Measurements from ENCODE around the gene ZNF862. TPM values are rescaled to one million over a fixed set of nuclear protein-coding genes. Genes with fewer than 3 reads are reported as not detected.

Gene ZNF862
- total RNA-seq, 2 donors from 2014 or later = 18.4 to 40.8 TPM

GRCh38 chr7:149856583-149856982, 18.4 kb downstream of the ZNF862 start:
- ATAC-seq (replicated peaks) = peak; percentile 92
- no peaks in the 10 kb centered on the region for H3K27me3 Mint-ChIP-seq
- peaks cover 29% of the 10 kb centered on the region for H3K4me1 Mint-ChIP-seq
- H3K4me3 Mint-ChIP-seq = peak overlapping the region; percentile 71
- peak overlapping the region; percentile 69 for H3K27ac Mint-ChIP-seq
- H3K9me3 Mint-ChIP-seq = no peaks in the 10 kb centered on the region
- peaks cover 21% of the 10 kb centered on the region for H3K36me3 Mint-ChIP-seq (ENCODE audit: low read depth)

GRCh38 chr7:149859369-149859768, 21.2 kb downstream of the ZNF862 start:
- no peak overlapping the region for H3K4me3 Mint-ChIP-seq
- H3K27me3 Mint-ChIP-seq = no peaks in the 10 kb centered on the region
- ATAC-seq (replicated peaks) = no peak
- H3K4me1 Mint-ChIP-seq = peaks cover 29% of the 10 kb centered on the region
- no peaks in the 10 kb centered on the region for H3K9me3 Mint-ChIP-seq
- H3K27ac Mint-ChIP-seq = no peak overlapping the region
- H3K36me3 Mint-ChIP-seq (ENCODE audit: low read depth) = peaks cover 21% of the 10 kb centered on the region

GRCh38 chr7:149859876-149860275, 21.7 kb downstream of the ZNF862 start:
- no peak overlapping the region for H3K4me3 Mint-ChIP-seq
- peaks cover 21% of the 10 kb centered on the region for H3K36me3 Mint-ChIP-seq (ENCODE audit: low read depth)
- H3K27ac Mint-ChIP-seq = no peak overlapping the region
- no peaks in the 10 kb centered on the region for H3K9me3 Mint-ChIP-seq
- H3K27me3 Mint-ChIP-seq = no peaks in the 10 kb centered on the region
- H3K4me1 Mint-ChIP-seq = peaks cover 28% of the 10 kb centered on the region
- ATAC-seq (replicated peaks) = no peak

- H3K4me1 Mint-ChIP-seq = peaks cover 23% of the 10 kb centered on the region
- H3K9me3 Mint-ChIP-seq = no peaks in the 10 kb centered on the region
- ATAC-seq (replicated peaks) = no peak
- no peak overlapping the region for H3K4me3 Mint-ChIP-seq
- no peaks in the 10 kb centered on the region for H3K27me3 Mint-ChIP-seq
- H3K27ac Mint-ChIP-seq = no peak overlapping the region
- H3K36me3 Mint-ChIP-seq (ENCODE audit: low read depth) = peaks cover 21% of the 10 kb centered on the region
Observed at GRCh38 chr7:149860821-149861727, 22.9 kb downstream of the ZNF862 start.

- H3K27me3 Mint-ChIP-seq = no peaks in the 10 kb centered on the region
- no peak overlapping the region for H3K27ac Mint-ChIP-seq
- H3K36me3 Mint-ChIP-seq (ENCODE audit: low read depth) = peaks cover 21% of the 10 kb centered on the region
- no peak overlapping the region for H3K4me3 Mint-ChIP-seq
- no peaks in the 10 kb centered on the region for H3K9me3 Mint-ChIP-seq
- peaks cover 17% of the 10 kb centered on the region for H3K4me1 Mint-ChIP-seq
- ATAC-seq (replicated peaks) = no peak
Observed at GRCh38 chr7:149861728-149862045, 23.5 kb downstream of the ZNF862 start.

- Mint-ChIP-seq H3K4me3 (no peak overlapping the region), H3K27me3 (no peaks in the 10 kb centered on the region), H3K9me3 (no peaks in the 10 kb centered on the region), H3K36me3 (ENCODE audit: low read depth) (peaks cover 21% of the 10 kb centered on the region), H3K4me1 (peaks cover 20% of the 10 kb centered on the region), H3K27ac (no peak overlapping the region)
- ATAC-seq (replicated peaks) = no peak
Observed at GRCh38 chr7:149862156-149862555, 24.0 kb downstream of the ZNF862 start.

GRCh38 chr7:149863500-149863899, 25.3 kb downstream of the ZNF862 start:
- Mint-ChIP-seq H3K27ac (no peak overlapping the region), H3K36me3 (ENCODE audit: low read depth) (peaks cover 21% of the 10 kb centered on the region)

GRCh38 chr7:149864023-149864422, 25.8 kb downstream of the ZNF862 start:
- peaks cover 21% of the 10 kb centered on the region for H3K36me3 Mint-ChIP-seq (ENCODE audit: low read depth)
- H3K9me3 Mint-ChIP-seq = no peaks in the 10 kb centered on the region
- no peak overlapping the region for H3K27ac Mint-ChIP-seq
- ATAC-seq (replicated peaks) = no peak
- H3K4me1 Mint-ChIP-seq = peaks cover 22% of the 10 kb centered on the region
- peak overlapping the region; percentile 15 for H3K4me3 Mint-ChIP-seq
- H3K27me3 Mint-ChIP-seq = no peaks in the 10 kb centered on the region

More at GRCh38 chr7:149863500-149863899, 25.3 kb downstream of the ZNF862 start:
- no peak overlapping the region for H3K4me3 Mint-ChIP-seq
- ATAC-seq (replicated peaks) = no peak
- peaks cover 21% of the 10 kb centered on the region for H3K4me1 Mint-ChIP-seq
- no peaks in the 10 kb centered on the region for H3K9me3 Mint-ChIP-seq
- no peaks in the 10 kb centered on the region for H3K27me3 Mint-ChIP-seq

- ATAC-seq (replicated peaks) = no peak
- Mint-ChIP-seq H3K36me3 (ENCODE audit: low read depth) (peaks cover 21% of the 10 kb centered on the region), H3K27me3 (no peaks in the 10 kb centered on the region), H3K4me1 (peaks cover 26% of the 10 kb centered on the region), H3K4me3 (peak overlapping the region; percentile 15), H3K9me3 (no peaks in the 10 kb centered on the region), H3K27ac (peak overlapping the region; percentile 89)
Observed at GRCh38 chr7:149864751-149865150, 26.6 kb downstream of the ZNF862 start.

- H3K9me3 Mint-ChIP-seq = no peaks in the 10 kb centered on the region
- peaks cover 33% of the 10 kb centered on the region for H3K4me1 Mint-ChIP-seq
- peak overlapping the region; percentile 60 for H3K4me3 Mint-ChIP-seq
- ATAC-seq (replicated peaks) = peak; percentile 85
- no peaks in the 10 kb centered on the region for H3K27me3 Mint-ChIP-seq
- H3K27ac Mint-ChIP-seq = peak overlapping the region; percentile 89
- H3K36me3 Mint-ChIP-seq (ENCODE audit: low read depth) = peaks cover 16% of the 10 kb centered on the region
Observed at GRCh38 chr7:149865437-149865836, 27.3 kb downstream of the ZNF862 start.

GRCh38 chr7:149866139-149866778, 28.1 kb downstream of the ZNF862 start:
- peaks cover 39% of the 10 kb centered on the region for H3K4me1 Mint-ChIP-seq
- peak overlapping the region; percentile 89 for H3K27ac Mint-ChIP-seq
- no peaks in the 10 kb centered on the region for H3K27me3 Mint-ChIP-seq
- no peaks in the 10 kb centered on the region for H3K9me3 Mint-ChIP-seq
- H3K4me3 Mint-ChIP-seq = peak overlapping the region; percentile 60
- no peak for ATAC-seq (replicated peaks)
- H3K36me3 Mint-ChIP-seq (ENCODE audit: low read depth) = peaks cover 13% of the 10 kb centered on the region

- Mint-ChIP-seq H3K27ac (peak overlapping the region; percentile 89), H3K4me3 (peak overlapping the region; percentile 60), H3K4me1 (peaks cover 44% of the 10 kb centered on the region), H3K9me3 (no peaks in the 10 kb centered on the region), H3K36me3 (ENCODE audit: low read depth) (peaks cover 7% of the 10 kb centered on the region), H3K27me3 (no peaks in the 10 kb centered on the region)
- no peak for ATAC-seq (replicated peaks)
Observed at GRCh38 chr7:149866779-149867447, 28.7 kb downstream of the ZNF862 start.

- peaks cover 46% of the 10 kb centered on the region for H3K4me1 Mint-ChIP-seq
- peak overlapping the region; percentile 90 for H3K27ac Mint-ChIP-seq
- H3K4me3 Mint-ChIP-seq = peak overlapping the region; percentile 82
- H3K9me3 Mint-ChIP-seq = no peaks in the 10 kb centered on the region
- ATAC-seq (replicated peaks) = no peak
- H3K36me3 Mint-ChIP-seq (ENCODE audit: low read depth) = peaks cover 3% of the 10 kb centered on the region
- H3K27me3 Mint-ChIP-seq = no peaks in the 10 kb centered on the region
Observed at GRCh38 chr7:149867762-149868622, 29.8 kb downstream of the ZNF862 start.

Data from activated T-helper 17 cell treated with anti-CD3 and anti-CD28 coated beads, Interleukin-2, amount 50 U/mL, for 72 hours (primary cell).